ENCODE results near the gene SNX12. TPM values are rescaled to one million over a fixed set of nuclear protein-coding genes. Genes with fewer than 3 reads are reported as not detected.

The SNX12 gene
- polyA plus RNA-seq, 1 donor from 2014 or later: 71.2 TPM

GRCh38 chrX:71091263-71091662, 23.1 kb upstream of the SNX12 start:
- H3K27ac ChIP-seq (ENCODE audit: low read length): no peak overlapping the region
- H3K9ac ChIP-seq (ENCODE audit: low read length): no peak overlapping the region
- no peaks in the 10 kb centered on the region for H3K79me2 ChIP-seq (replicated peaks; ENCODE audit: insufficient read depth, low read length)
- no peak for TF ChIP-seq CTCF (IDR thresholded peaks at IDR 0.05; ENCODE audit: poor library complexity, severe bottlenecking)
- TF ChIP-seq POLR2AphosphoS5 (IDR thresholded peaks at IDR 0.05): no peak
- TF ChIP-seq TAF1 (IDR thresholded peaks at IDR 0.05; ENCODE audit: low read depth): no peak
- TF ChIP-seq SMC3 (conservative IDR thresholded peaks at IDR 0.05; ENCODE audit: poor library complexity): no peak
- no peak for TF ChIP-seq MXI1 (conservative IDR thresholded peaks at IDR 0.05; ENCODE audit: poor library complexity, severe bottlenecking)
- TF ChIP-seq, protein P1, sequence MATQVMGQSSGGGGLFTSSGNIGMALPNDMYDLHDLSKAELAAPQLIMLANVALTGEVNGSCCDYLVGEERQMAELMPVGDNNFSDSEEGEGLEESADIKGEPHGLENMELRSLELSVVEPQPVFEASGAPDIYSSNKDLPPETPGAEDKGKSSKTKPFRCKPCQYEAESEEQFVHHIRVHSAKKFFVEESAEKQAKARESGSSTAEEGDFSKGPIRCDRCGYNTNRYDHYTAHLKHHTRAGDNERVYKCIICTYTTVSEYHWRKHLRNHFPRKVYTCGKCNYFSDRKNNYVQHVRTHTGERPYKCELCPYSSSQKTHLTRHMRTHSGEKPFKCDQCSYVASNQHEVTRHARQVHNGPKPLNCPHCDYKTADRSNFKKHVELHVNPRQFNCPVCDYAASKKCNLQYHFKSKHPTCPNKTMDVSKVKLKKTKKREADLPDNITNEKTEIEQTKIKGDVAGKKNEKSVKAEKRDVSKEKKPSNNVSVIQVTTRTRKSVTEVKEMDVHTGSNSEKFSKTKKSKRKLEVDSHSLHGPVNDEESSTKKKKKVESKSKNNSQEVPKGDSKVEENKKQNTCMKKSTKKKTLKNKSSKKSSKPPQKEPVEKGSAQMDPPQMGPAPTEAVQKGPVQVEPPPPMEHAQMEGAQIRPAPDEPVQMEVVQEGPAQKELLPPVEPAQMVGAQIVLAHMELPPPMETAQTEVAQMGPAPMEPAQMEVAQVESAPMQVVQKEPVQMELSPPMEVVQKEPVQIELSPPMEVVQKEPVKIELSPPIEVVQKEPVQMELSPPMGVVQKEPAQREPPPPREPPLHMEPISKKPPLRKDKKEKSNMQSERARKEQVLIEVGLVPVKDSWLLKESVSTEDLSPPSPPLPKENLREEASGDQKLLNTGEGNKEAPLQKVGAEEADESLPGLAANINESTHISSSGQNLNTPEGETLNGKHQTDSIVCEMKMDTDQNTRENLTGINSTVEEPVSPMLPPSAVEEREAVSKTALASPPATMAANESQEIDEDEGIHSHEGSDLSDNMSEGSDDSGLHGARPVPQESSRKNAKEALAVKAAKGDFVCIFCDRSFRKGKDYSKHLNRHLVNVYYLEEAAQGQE (IDR thresholded peaks at IDR 0.05; ENCODE audit: borderline replicate concordance): no peak
- no peak for TF ChIP-seq RAD21 (conservative IDR thresholded peaks at IDR 0.05)
- TF ChIP-seq EP300 (conservative IDR thresholded peaks at IDR 0.05; ENCODE audit: poor library complexity, severe bottlenecking): no peak
- no peak for TF ChIP-seq EZH2 (IDR thresholded peaks at IDR 0.05; ENCODE audit: borderline replicate concordance, insufficient read depth, low read length, poor library complexity, severe bottlenecking)
- H4K20me1 ChIP-seq (ENCODE audit: insufficient read depth): no peaks in the 10 kb centered on the region
- no peaks in the 10 kb centered on the region for H3F3A ChIP-seq (ENCODE audit: insufficient read depth, low read length, poor library complexity, severe bottlenecking)
- no peak overlapping the region for H2AFZ ChIP-seq (ENCODE audit: low read depth, low read length)
- H3K4me2 ChIP-seq (ENCODE audit: low read length): no peak overlapping the region
- no peaks in the 10 kb centered on the region for H3K9me2 ChIP-seq (ENCODE audit: insufficient read depth, low read length)
- H3K27me3 ChIP-seq (ENCODE audit: insufficient read depth, low read depth, low read length): no peaks in the 10 kb centered on the region
- no peaks in the 10 kb centered on the region for H3K9me3 ChIP-seq (ENCODE audit: low read length)
- H3K36me3 ChIP-seq (ENCODE audit: insufficient read depth, low read length): no peaks in the 10 kb centered on the region
- no peak overlapping the region for H3K4me3 ChIP-seq (ENCODE audit: low read length)

DNA sequence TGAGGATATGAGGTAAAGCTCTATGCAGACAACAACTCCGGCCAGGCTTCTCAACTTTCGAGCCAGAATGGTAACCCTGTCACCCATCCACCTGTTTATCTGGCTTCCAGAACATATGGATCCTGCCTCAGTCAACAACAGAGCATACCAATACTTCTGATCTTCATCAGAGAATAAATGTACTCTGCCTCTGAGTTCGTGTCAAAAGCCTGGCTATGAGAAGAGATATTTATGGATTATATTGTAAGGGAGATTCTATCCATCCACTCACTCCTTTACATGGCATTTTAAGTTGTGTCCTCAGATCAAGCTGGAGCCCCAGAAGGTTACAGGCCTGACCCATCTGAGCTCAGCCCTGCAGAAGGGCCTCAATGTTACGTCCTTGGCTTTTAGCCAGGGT, 17.8 kb upstream of the SNX12 start:
- H3K36me3 ChIP-seq (ENCODE audit: insufficient read depth, low read length): no peaks in the 10 kb centered on the region
- H3K4me3 ChIP-seq (ENCODE audit: low read length): no peak overlapping the region
- no peaks in the 10 kb centered on the region for H3F3A ChIP-seq (ENCODE audit: insufficient read depth, low read length, poor library complexity, severe bottlenecking)
- no peaks in the 10 kb centered on the region for H4K20me1 ChIP-seq (ENCODE audit: insufficient read depth)
- H3K27me3 ChIP-seq (ENCODE audit: insufficient read depth, low read depth, low read length): no peaks in the 10 kb centered on the region
- H3K9me3 ChIP-seq (ENCODE audit: low read length): no peaks in the 10 kb centered on the region
- no peak overlapping the region for H3K4me2 ChIP-seq (ENCODE audit: low read length)
- H2AFZ ChIP-seq (ENCODE audit: low read depth, low read length): no peak overlapping the region
- no peaks in the 10 kb centered on the region for H3K79me2 ChIP-seq (replicated peaks; ENCODE audit: insufficient read depth, low read length)
- no peak overlapping the region for H3K27ac ChIP-seq (ENCODE audit: low read length)
- H3K9ac ChIP-seq (ENCODE audit: low read length): no peak overlapping the region
- TF ChIP-seq POLR2AphosphoS5 (IDR thresholded peaks at IDR 0.05) (no peak), EP300 (conservative IDR thresholded peaks at IDR 0.05; ENCODE audit: poor library complexity, severe bottlenecking) (no peak), TAF1 (IDR thresholded peaks at IDR 0.05; ENCODE audit: low read depth) (no peak), MXI1 (conservative IDR thresholded peaks at IDR 0.05; ENCODE audit: poor library complexity, severe bottlenecking) (no peak), RAD21 (conservative IDR thresholded peaks at IDR 0.05) (no peak), CTCF (IDR thresholded peaks at IDR 0.05; ENCODE audit: poor library complexity, severe bottlenecking) (no peak), EZH2 (IDR thresholded peaks at IDR 0.05; ENCODE audit: borderline replicate concordance, insufficient read depth, low read length, poor library complexity, severe bottlenecking) (no peak), SMC3 (conservative IDR thresholded peaks at IDR 0.05; ENCODE audit: poor library complexity) (no peak)
- TF ChIP-seq, protein P1 (IDR thresholded peaks at IDR 0.05; ENCODE audit: borderline replicate concordance): no peak
- H3K9me2 ChIP-seq (ENCODE audit: insufficient read depth, low read length): no peaks in the 10 kb centered on the region
